H9 (cell line): ENCODE results near the gene NPLOC4. TPM values are rescaled to one million over a fixed set of nuclear protein-coding genes. Genes with fewer than 3 reads are reported as not detected.
A peak's percentile ranks its signal among the peaks of the same experiment; 100 is the strongest.

Source experiments
- DNase-seq: peaks from one replicate; pipeline ENCODE4 v3.0.0-alpha.2; 2017
- H2AFZ ChIP-seq: one replicate; pipeline ENCODE4 v1.6.1; 2013; ENCODE audit warnings: mild to moderate bottlenecking, low read length, control low read depth, moderate library complexity
- H2AK5ac ChIP-seq: 2 replicates; pipeline ENCODE4 v1.6.1; 2013; ENCODE audit warnings: low read length, control low read depth, mixed read lengths; ENCODE audit not compliant: insufficient read length
- H2BK120ac ChIP-seq: one replicate; pipeline ENCODE4 v1.6.1; 2013; ENCODE audit warnings: low read depth, mild to moderate bottlenecking, low read length, control low read depth, inconsistent platforms; ENCODE audit not compliant: poor library complexity, severe bottlenecking
- H2BK12ac ChIP-seq: 2 replicates; pipeline ENCODE4 v1.6.1; 2013; ENCODE audit warnings: low read length, control low read depth, mixed read lengths, low read depth; ENCODE audit not compliant: insufficient read length
- H2BK15ac ChIP-seq: 2 replicates; pipeline ENCODE4 v1.6.1; 2013; ENCODE audit warnings: low read depth, low read length, control low read depth
- H2BK20ac ChIP-seq: one replicate; pipeline ENCODE4 v1.6.1; 2013; ENCODE audit warnings: low read depth, mild to moderate bottlenecking, low read length, control low read depth, inconsistent platforms; ENCODE audit not compliant: poor library complexity, severe bottlenecking
- H2BK5ac ChIP-seq: 2 replicates; pipeline ENCODE4 v1.6.1; 2013; ENCODE audit warnings: low read length, control low read depth, mixed read lengths; ENCODE audit not compliant: insufficient read length
- H3K14ac ChIP-seq: 2 replicates; pipeline ENCODE4 v1.6.1; 2013; ENCODE audit warnings: low read length, control low read depth; ENCODE audit not compliant: insufficient read depth
- H3K18ac ChIP-seq: 2 replicates; pipeline ENCODE4 v1.6.1; 2013; ENCODE audit warnings: low read depth, mild to moderate bottlenecking, mixed read lengths, low read length, control low read depth; ENCODE audit not compliant: insufficient read length
- H3K23ac ChIP-seq: 2 replicates; pipeline ENCODE4 v1.6.1; 2013; ENCODE audit warnings: low read length, control low read depth, mixed read lengths, low read depth; ENCODE audit not compliant: insufficient read length
- H3K23me2 ChIP-seq: 2 replicates; pipeline ENCODE4 v1.6.1; 2013; ENCODE audit warnings: low read depth, mild to moderate bottlenecking, mixed read lengths, low read length, control low read depth; ENCODE audit not compliant: insufficient read length, poor library complexity, severe bottlenecking
- H3K27ac ChIP-seq: 2 replicates; pipeline ENCODE4 v1.5.1; 2013; ENCODE audit warnings: low read length, control low read depth, mixed read lengths, low read depth; ENCODE audit not compliant: insufficient read length
- H3K27me3 ChIP-seq: 2 replicates; pipeline ENCODE4 v1.6.1; 2013; ENCODE audit warnings: low read length, control low read depth, inconsistent platforms; ENCODE audit not compliant: insufficient read depth
- H3K4ac ChIP-seq: 2 replicates; pipeline ENCODE4 v1.6.1; 2013; ENCODE audit warnings: low read depth, mild to moderate bottlenecking, control low read depth, inconsistent platforms, low read length, moderate library complexity
- H3K4me1 ChIP-seq: 2 replicates; pipeline ENCODE4 v1.6.1; 2013; ENCODE audit warnings: low read length, control low read depth, inconsistent platforms; ENCODE audit not compliant: insufficient read depth
- H3K4me2 ChIP-seq: 2 replicates; pipeline ENCODE4 v1.6.1; 2013; ENCODE audit warnings: low read length, control low read depth, mixed read lengths; ENCODE audit not compliant: insufficient read length, insufficient read depth
- H3K56ac ChIP-seq: 2 replicates; pipeline ENCODE4 v1.6.1; 2013; ENCODE audit warnings: low read depth, mild to moderate bottlenecking, mixed read lengths, low read length, control low read depth; ENCODE audit not compliant: insufficient read length
- H3K79me1 ChIP-seq: 2 replicates; pipeline ENCODE4 v1.6.1; 2013; ENCODE audit warnings: low read depth, mild to moderate bottlenecking, moderate library complexity, low read length, control low read depth, inconsistent platforms; ENCODE audit not compliant: insufficient read depth, poor library complexity, severe bottlenecking
- H3K79me2 ChIP-seq: 2 replicates; pipeline ENCODE4 v1.6.1; 2013; ENCODE audit warnings: low read length, control low read depth, inconsistent platforms; ENCODE audit not compliant: insufficient read depth
- H3K9ac ChIP-seq: 2 replicates; pipeline ENCODE4 v1.6.1; 2013; ENCODE audit warnings: low read length, control low read depth, mixed read lengths; ENCODE audit not compliant: insufficient read length; ENCODE audit errors: extremely low read depth
- H3K9me3 ChIP-seq: one replicate; pipeline ENCODE4 v1.6.1; 2013; ENCODE audit warnings: low read depth, low read length, inconsistent platforms; ENCODE audit not compliant: control insufficient read depth
- H3T11ph ChIP-seq: one replicate; pipeline ENCODE4 v1.6.1; 2013; ENCODE audit warnings: mild to moderate bottlenecking, low read length, control low read depth, inconsistent platforms
- H4K20me1 ChIP-seq: one replicate; pipeline ENCODE4 v1.6.1; 2013; ENCODE audit not compliant: control insufficient read depth, insufficient read length, insufficient read depth
- H4K5ac ChIP-seq: 2 replicates; pipeline ENCODE4 v1.6.1; 2013; ENCODE audit warnings: low read depth, mild to moderate bottlenecking, mixed read lengths, low read length, control low read depth; ENCODE audit not compliant: insufficient read length
- H4K8ac ChIP-seq: replicated peaks from 2 replicates; pipeline ENCODE4 v1.6.1; 2013; ENCODE audit warnings: low read length, control low read depth, mixed read lengths, low read depth; ENCODE audit not compliant: insufficient read length
- H4K91ac ChIP-seq: 2 replicates; pipeline ENCODE4 v1.6.1; 2013; ENCODE audit warnings: low read depth, mild to moderate bottlenecking, moderate library complexity, mixed read lengths, low read length, control low read depth; ENCODE audit not compliant: insufficient read length
- H3K27ac Mint-ChIP-seq, 3 experiments: 2 replicates in 2 of 3; 3 replicates in 1 of 3; pipeline ENCODE4 v1.8.0; 2020 to 2021; ENCODE audit warnings: mixed read lengths in 3 of 3, mild to moderate bottlenecking in 1 of 3, moderate library complexity in 1 of 3
- H3K27me3 Mint-ChIP-seq: 2 replicates; pipeline ENCODE4 v1.8.0; 2021; ENCODE audit warnings: low read depth, mild to moderate bottlenecking, moderate library complexity, mixed read lengths
- H3K36me3 Mint-ChIP-seq, 3 experiments: 2 replicates in 2 of 3; 3 replicates in 1 of 3; pipeline ENCODE4 v1.8.0; 2020 to 2021; ENCODE audit warnings: low read depth in 3 of 3, mixed read lengths in 3 of 3; ENCODE audit not compliant: insufficient read depth in 1 of 3
- H3K4me1 Mint-ChIP-seq, 2 experiments: 2 replicates each; pipeline ENCODE4 v1.8.0; 2020; ENCODE audit warnings: mixed read lengths in 2 of 2
- H3K4me3 Mint-ChIP-seq, 2 experiments: 2 replicates in 1 of 2; 3 replicates in 1 of 2; pipeline ENCODE4 v1.8.0; 2020 to 2021; ENCODE audit warnings: mild to moderate bottlenecking in 2 of 2, mixed read lengths in 2 of 2, moderate library complexity in 1 of 2
- H3K9me3 Mint-ChIP-seq, 2 experiments: 2 replicates in 1 of 2; 3 replicates in 1 of 2; pipeline ENCODE4 v1.8.0; 2020; ENCODE audit warnings: mild to moderate bottlenecking in 2 of 2, mixed read lengths in 2 of 2, moderate library complexity in 1 of 2
- CTCF ChIP-seq: fragments of 200-600 bp; sonication (generic); conservative IDR thresholded peaks from 3 replicates; pipeline ENCODE4 v1.8.0; 2021; ENCODE audit warnings: antibody characterized with exemption, mild to moderate bottlenecking
- WGBS: extraction: QIAGEN DNeasy Blood & Tissue Kit; methylation state at CpG from one replicate; pipeline ENCODE4 v1.1.7; 2013; ENCODE audit warnings: missing lambda C conversion rate, low lambda C conversion rate, mixed read lengths; ENCODE audit not compliant: insufficient read length; ENCODE audit errors: extremely low coverage; 5-methylcytosine and 5-hydroxymethylcytosine counted together
- total RNA-seq: library from RNA; stranded (reverse); gene quantifications from 2 replicates; pipeline ENCODE4 v1.2.1, GENCODE V29; 2021

Gene NPLOC4
- total RNA-seq, 1 experiment from 2014 or later: 103 TPM

- no peaks in the 10 kb centered on the region for H3K27me3 Mint-ChIP-seq
- H3K14ac ChIP-seq: no peak overlapping the region
- H3K4me1 ChIP-seq: no peaks in the 10 kb centered on the region
- no peak overlapping the region for H3K4ac ChIP-seq
- H2AK5ac ChIP-seq: no peak overlapping the region
- no peak overlapping the region for H2BK120ac ChIP-seq
- H3K36me3 Mint-ChIP-seq: peaks cover 34 to 54% (median 50%) of the 10 kb centered on the region in 3 experiments; a peak in 6 of 7 replicates
- no peak overlapping the region for H3K56ac ChIP-seq
- H4K5ac ChIP-seq: no peak overlapping the region
- peak; percentile 59 for DNase-seq
- peaks cover 11% of the 10 kb centered on the region for H3K79me1 ChIP-seq
- H3K9me3 ChIP-seq: no peaks in the 10 kb centered on the region
- no peak overlapping the region for H2BK12ac ChIP-seq
- WGBS: no CpG with 5 or more reads among the region's 7 CpGs
- H3K9me3 Mint-ChIP-seq: 0 out of 5 replicates have a peak, but pooled peaks cover 0 to 2% of the 10 kb centered on the region in 2 experiments
- H3K23ac ChIP-seq: no peak overlapping the region
- no peak overlapping the region for H3K4me2 ChIP-seq
- H3K4me1 Mint-ChIP-seq: peaks cover 13 to 14% of the 10 kb centered on the region in 2 experiments
- H3K4me3 Mint-ChIP-seq: no peak overlapping the region
- H3K27ac ChIP-seq: no peak overlapping the region
- H4K20me1 ChIP-seq: no peaks in the 10 kb centered on the region
- no peak overlapping the region for H3T11ph ChIP-seq
- no peak overlapping the region for H4K8ac ChIP-seq
- peak overlapping the region in 2 of 3 experiments; percentile 70 to 95; a peak in 3 of 7 replicates for H3K27ac Mint-ChIP-seq
- H3K9ac ChIP-seq: no peak overlapping the region
- peaks cover 20% of the 10 kb centered on the region; the same call in 1 of the 2 replicates for H3K79me2 ChIP-seq
- H3K27me3 ChIP-seq: no peaks in the 10 kb centered on the region
- no peak for TF ChIP-seq CTCF
- no peak overlapping the region for H2AFZ ChIP-seq
- no peak overlapping the region for H3K18ac ChIP-seq
- H3K23me2 ChIP-seq: peaks cover 5% of the 10 kb centered on the region
- no peak overlapping the region for H2BK5ac ChIP-seq
- no peak overlapping the region for H4K91ac ChIP-seq
- no peak overlapping the region for H2BK20ac ChIP-seq
- H2BK15ac ChIP-seq: no peak overlapping the region
Measured at GRCh38 chr17:81631482-81631881, 5.4 kb downstream of the NPLOC4 start.
